Measurements from ENCODE around the gene ECEL1. TPM values are rescaled to one million over a fixed set of nuclear protein-coding genes. Genes with fewer than 3 reads are reported as not detected.

Gene ECEL1
- total RNA-seq, 2 donors from 2014 or later = 1.6 to 4.6 TPM

DNA sequence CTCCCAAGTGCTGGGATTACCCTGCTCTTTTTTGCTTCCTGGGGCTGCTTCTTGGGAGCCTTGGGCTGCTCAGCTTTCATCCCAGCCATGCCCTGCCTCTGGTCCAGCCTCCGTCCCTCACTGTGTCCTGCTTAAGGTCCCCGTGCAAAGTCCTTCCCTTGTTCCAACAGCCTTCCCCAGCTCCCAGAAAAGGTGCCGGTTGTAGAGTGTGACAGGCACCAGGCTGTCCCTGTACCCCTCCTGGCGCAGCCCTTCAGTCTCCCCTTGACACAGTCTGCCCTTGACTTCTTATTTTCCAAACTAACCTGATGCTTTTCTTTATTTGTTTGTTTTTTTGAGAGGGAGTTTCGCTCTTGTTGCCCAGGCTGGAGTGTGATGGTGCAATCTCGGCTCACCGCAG, 51.8 kb downstream of the ECEL1 start:
- TF ChIP-seq, protein P1, sequence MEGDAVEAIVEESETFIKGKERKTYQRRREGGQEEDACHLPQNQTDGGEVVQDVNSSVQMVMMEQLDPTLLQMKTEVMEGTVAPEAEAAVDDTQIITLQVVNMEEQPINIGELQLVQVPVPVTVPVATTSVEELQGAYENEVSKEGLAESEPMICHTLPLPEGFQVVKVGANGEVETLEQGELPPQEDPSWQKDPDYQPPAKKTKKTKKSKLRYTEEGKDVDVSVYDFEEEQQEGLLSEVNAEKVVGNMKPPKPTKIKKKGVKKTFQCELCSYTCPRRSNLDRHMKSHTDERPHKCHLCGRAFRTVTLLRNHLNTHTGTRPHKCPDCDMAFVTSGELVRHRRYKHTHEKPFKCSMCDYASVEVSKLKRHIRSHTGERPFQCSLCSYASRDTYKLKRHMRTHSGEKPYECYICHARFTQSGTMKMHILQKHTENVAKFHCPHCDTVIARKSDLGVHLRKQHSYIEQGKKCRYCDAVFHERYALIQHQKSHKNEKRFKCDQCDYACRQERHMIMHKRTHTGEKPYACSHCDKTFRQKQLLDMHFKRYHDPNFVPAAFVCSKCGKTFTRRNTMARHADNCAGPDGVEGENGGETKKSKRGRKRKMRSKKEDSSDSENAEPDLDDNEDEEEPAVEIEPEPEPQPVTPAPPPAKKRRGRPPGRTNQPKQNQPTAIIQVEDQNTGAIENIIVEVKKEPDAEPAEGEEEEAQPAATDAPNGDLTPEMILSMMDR (conservative IDR thresholded peaks at IDR 0.05) = no peak
- 87 to 96% methylated on average over 6 to 7 of the region's 7 CpGs for WGBS, 2 experiments (ENCODE audit: insufficient coverage in 1 of 2, insufficient read length in 1 of 2)

DNA sequence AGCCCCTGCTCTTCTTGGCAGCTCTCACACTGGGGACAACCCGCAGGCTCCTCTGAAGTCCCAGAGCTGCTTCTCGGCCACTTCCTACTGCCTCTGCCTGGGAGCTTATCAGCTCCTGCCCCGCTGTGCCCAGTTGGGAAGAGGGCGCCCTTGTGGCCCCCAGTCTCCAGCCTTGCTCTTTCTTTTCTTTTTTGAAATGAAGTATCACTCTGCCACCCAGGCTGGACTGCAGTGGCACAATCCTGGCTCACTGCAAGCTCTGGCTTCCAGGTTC, 52.3 kb downstream of the ECEL1 start:
- no peak overlapping the region for H3K27ac Mint-ChIP-seq
- H3K36me3 Mint-ChIP-seq (ENCODE audit: low read depth) = no peaks in the 10 kb centered on the region
- peaks cover 11% of the 10 kb centered on the region for H3K4me1 Mint-ChIP-seq
- Histone ChIP-seq H3K36me3 (ENCODE audit: control insufficient read depth, insufficient read depth, low read length) (no peaks in the 10 kb centered on the region), H3K27me3 (ENCODE audit: control insufficient read depth, insufficient read depth, low read length, poor library complexity, severe bottlenecking) (peaks cover 5% of the 10 kb centered on the region), H3K27ac (ENCODE audit: low read depth, low read length) (no peak overlapping the region), H3K9me3 (ENCODE audit: control insufficient read depth, low read length) (no peaks in the 10 kb centered on the region), H3K4me3 (ENCODE audit: low read length) (no peak overlapping the region), H3K9ac (ENCODE audit: extremely low read depth, low read length, poor library complexity, severe bottlenecking) (no peak overlapping the region), H3K4me1 (ENCODE audit: control insufficient read depth, insufficient read depth, low read length) (no peaks in the 10 kb centered on the region)
- no peak overlapping the region for H3K4me3 Mint-ChIP-seq
- DNase-seq = no peak
- H3K9me3 Mint-ChIP-seq = no peaks in the 10 kb centered on the region
- TF ChIP-seq, protein P1 (conservative IDR thresholded peaks at IDR 0.05) = no peak
- WGBS, 2 experiments (ENCODE audit: insufficient coverage in 1 of 2, insufficient read length in 1 of 2) = 87 to 100% methylated on average over 4 of the region's 4 CpGs
- peaks cover 22% of the 10 kb centered on the region for H3K27me3 Mint-ChIP-seq (ENCODE audit: insufficient read depth)

More for the DNA sequence above, 51.8 kb downstream of the ECEL1 start:
- H3K9me3 Mint-ChIP-seq = no peaks in the 10 kb centered on the region
- H3K27ac ChIP-seq (ENCODE audit: low read depth, low read length) = no peak overlapping the region
- no peaks in the 10 kb centered on the region for H3K4me1 ChIP-seq (ENCODE audit: control insufficient read depth, insufficient read depth, low read length)
- H3K4me3 Mint-ChIP-seq = no peak overlapping the region
- no peaks in the 10 kb centered on the region for H3K36me3 ChIP-seq (ENCODE audit: control insufficient read depth, insufficient read depth, low read length)
- H3K36me3 Mint-ChIP-seq (ENCODE audit: low read depth) = no peaks in the 10 kb centered on the region
- H3K9ac ChIP-seq (ENCODE audit: extremely low read depth, low read length, poor library complexity, severe bottlenecking) = no peak overlapping the region
- no peak overlapping the region for H3K27ac Mint-ChIP-seq
- peaks cover 11% of the 10 kb centered on the region for H3K4me1 Mint-ChIP-seq
- no peaks in the 10 kb centered on the region for H3K9me3 ChIP-seq (ENCODE audit: control insufficient read depth, low read length)
- H3K4me3 ChIP-seq (ENCODE audit: low read length) = no peak overlapping the region
- DNase-seq = peak; percentile 42
- peaks cover 22% of the 10 kb centered on the region for H3K27me3 Mint-ChIP-seq (ENCODE audit: insufficient read depth)
- H3K27me3 ChIP-seq (ENCODE audit: control insufficient read depth, insufficient read depth, low read length, poor library complexity, severe bottlenecking) = peaks cover 5% of the 10 kb centered on the region

DNA sequence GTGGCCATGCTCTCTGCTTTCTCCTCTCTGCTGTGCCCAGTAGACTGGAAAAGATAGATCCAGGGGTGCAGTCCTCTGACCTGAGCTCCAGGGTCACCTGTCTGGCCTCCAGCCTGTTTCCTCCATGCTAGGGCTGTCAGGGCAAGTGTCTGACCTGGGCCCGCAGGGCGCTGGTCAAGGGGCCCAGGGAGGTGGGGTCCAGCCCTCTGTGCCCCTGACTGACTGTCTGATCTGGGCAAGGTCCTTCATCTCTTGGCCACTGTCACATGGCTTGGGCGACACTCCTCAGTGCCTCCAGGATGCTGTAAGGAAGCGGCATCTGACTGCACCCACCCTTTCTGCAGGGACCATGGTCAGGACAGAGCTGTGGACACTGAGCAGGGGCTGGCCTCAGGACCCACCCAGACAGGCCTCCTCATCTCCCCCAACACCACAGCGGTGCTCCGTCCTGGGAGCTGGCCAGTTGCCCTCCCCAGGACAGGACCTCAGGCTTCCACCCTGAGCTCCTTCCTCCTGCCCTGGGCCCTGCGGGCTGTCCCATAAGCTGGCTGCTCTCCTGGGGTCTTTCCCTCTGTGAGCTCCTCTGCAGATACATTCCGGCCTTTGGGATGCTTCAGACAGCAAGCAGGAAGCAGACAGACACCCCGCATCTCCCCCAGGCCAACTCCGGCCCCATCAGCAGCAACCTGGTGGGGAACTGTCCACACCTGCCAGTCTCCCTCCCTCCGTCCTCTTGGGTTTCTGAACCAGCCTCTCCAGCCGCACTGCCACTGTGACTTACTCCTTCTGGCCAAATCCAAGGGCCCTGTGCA, 52.9 kb downstream of the ECEL1 start:
- H3K27ac Mint-ChIP-seq = no peak overlapping the region
- no peak overlapping the region for H3K4me3 ChIP-seq (ENCODE audit: low read length)
- peaks cover 5% of the 10 kb centered on the region for H3K27me3 ChIP-seq (ENCODE audit: control insufficient read depth, insufficient read depth, low read length, poor library complexity, severe bottlenecking)
- H3K9me3 Mint-ChIP-seq = no peaks in the 10 kb centered on the region
- TF ChIP-seq, protein P1 (conservative IDR thresholded peaks at IDR 0.05) = no peak
- H3K4me1 Mint-ChIP-seq = peaks cover 11% of the 10 kb centered on the region
- no peak overlapping the region for H3K27ac ChIP-seq (ENCODE audit: low read depth, low read length)
- WGBS, 2 experiments (ENCODE audit: insufficient coverage in 1 of 2, insufficient read length in 1 of 2) = 91 to 92% methylated on average over 6 to 12 of the region's 12 CpGs
- peaks cover 21% of the 10 kb centered on the region for H3K27me3 Mint-ChIP-seq (ENCODE audit: insufficient read depth)
- no peaks in the 10 kb centered on the region for H3K36me3 ChIP-seq (ENCODE audit: control insufficient read depth, insufficient read depth, low read length)
- H3K9me3 ChIP-seq (ENCODE audit: control insufficient read depth, low read length) = no peaks in the 10 kb centered on the region
- no peak overlapping the region for H3K4me3 Mint-ChIP-seq
- no peaks in the 10 kb centered on the region for H3K36me3 Mint-ChIP-seq (ENCODE audit: low read depth)
- H3K4me1 ChIP-seq (ENCODE audit: control insufficient read depth, insufficient read depth, low read length) = no peaks in the 10 kb centered on the region
- no peak overlapping the region for H3K9ac ChIP-seq (ENCODE audit: extremely low read depth, low read length, poor library complexity, severe bottlenecking)
- DNase-seq = peak; percentile 52
